CD8-positive, alpha-beta memory T cell (primary cell): ENCODE measurements around the gene EHMT1. TPM values are rescaled to one million over a fixed set of nuclear protein-coding genes. Genes with fewer than 3 reads are reported as not detected.

Experiments
- CTCF ChIA-PET: fragments of 350-600 bp; sonication (Branson Sonifier 250); formaldehyde crosslinking; loops from one replicate; lab custom pipeline; 2021; ENCODE audit warnings: antibody characterized with exemption; lab: Charles Lee
- POLR2A ChIA-PET: fragments of 350-600 bp; sonication (Branson Sonifier 250); formaldehyde crosslinking; loops from one replicate; lab custom pipeline; 2021; ENCODE audit warnings: antibody characterized with exemption; lab: Charles Lee
- DNase-seq, 5 donors: peaks; one replicate each; pipeline versions ENCODE4 v3.0.0 to v3.0.0-alpha.2; 2020 to 2022; ENCODE audit warnings: mixed read lengths in 1 of 5
- H3K27ac ChIP-seq: one replicate; pipeline ENCODE4 v1.7.0; 2013; ENCODE audit warnings: low read depth, mild to moderate bottlenecking, low read length, moderate library complexity
- H3K27me3 ChIP-seq: 2 replicates; pipeline ENCODE4 v1.7.0; 2013; ENCODE audit warnings: low read length, mild to moderate bottlenecking; ENCODE audit not compliant: insufficient read depth, poor library complexity, severe bottlenecking
- H3K36me3 ChIP-seq: 2 replicates; pipeline ENCODE4 v1.7.0; 2013; ENCODE audit warnings: mild to moderate bottlenecking, low read length, moderate library complexity; ENCODE audit not compliant: insufficient read depth
- H3K4me1 ChIP-seq: 2 replicates; pipeline ENCODE4 v1.7.0; 2013; ENCODE audit warnings: mild to moderate bottlenecking, low read length, moderate library complexity; ENCODE audit not compliant: insufficient read depth
- H3K4me3 ChIP-seq: 2 replicates; pipeline ENCODE4 v1.7.0; 2013; ENCODE audit warnings: mild to moderate bottlenecking, low read length
- H3K9me3 ChIP-seq: 2 replicates; pipeline ENCODE4 v1.7.0; 2013; ENCODE audit warnings: mild to moderate bottlenecking, low read length
- H3K27ac Mint-ChIP-seq, 8 donors: one replicate each; pipeline ENCODE4 v1.8.0; 2020 to 2021; ENCODE audit warnings: mixed read lengths in 8 of 8, mild to moderate bottlenecking in 6 of 8, inconsistent platforms in 3 of 8, moderate library complexity in 3 of 8
- H3K27me3 Mint-ChIP-seq, 2 donors: one replicate each; pipeline ENCODE4 v1.8.0; 2020 to 2021; ENCODE audit warnings: mixed read lengths in 2 of 2, mild to moderate bottlenecking in 1 of 2, moderate library complexity in 1 of 2
- H3K36me3 Mint-ChIP-seq, 3 donors: one replicate each; pipeline ENCODE4 v1.8.0; 2020 to 2021; ENCODE audit warnings: mixed read lengths in 3 of 3, inconsistent platforms in 1 of 3, mild to moderate bottlenecking in 1 of 3
- H3K4me1 Mint-ChIP-seq, 3 donors: one replicate each; pipeline ENCODE4 v1.8.0; 2020 to 2021; ENCODE audit warnings: mixed read lengths in 3 of 3, inconsistent platforms in 1 of 3, mild to moderate bottlenecking in 1 of 3
- H3K4me3 Mint-ChIP-seq, 7 donors: one replicate each; pipeline ENCODE4 v1.8.0; 2020 to 2021; ENCODE audit warnings: mixed read lengths in 7 of 7, mild to moderate bottlenecking in 6 of 7, moderate library complexity in 4 of 7, inconsistent platforms in 2 of 7
- H3K9me3 Mint-ChIP-seq, 5 donors: one replicate each; pipeline ENCODE4 v1.8.0; 2020 to 2022; ENCODE audit warnings: mixed read lengths in 5 of 5, mild to moderate bottlenecking in 3 of 5, moderate library complexity in 2 of 5, inconsistent platforms in 1 of 5
- polyA plus RNA-seq: library from polyadenylated mRNA; unstranded; fragments of 300-500 nt; fragmentation: Illumina TruSeq; gene quantifications from one replicate; pipeline ENCODE4 v1.2.3, GENCODE V29; 2021
- total RNA-seq, 2 experiments: library from RNA; stranded (reverse); gene quantifications; one replicate each; pipeline ENCODE4 v1.2.3, GENCODE V29; 2021

The EHMT1 gene
- total and polyA plus RNA-seq, 3 experiments from 2014 or later: 37.0 to 74.6 (median 68.9) TPM

GRCh38 chr9:137739371-137740309 is 120.8 kb downstream of the EHMT1 start:
- ChIA-PET POLR2A (no interaction called here), CTCF (no interaction called here)
- no peaks in the 10 kb centered on the region for H3K27me3 ChIP-seq
- Mint-ChIP-seq H3K27ac (no peak overlapping the region), H3K4me1 (peaks cover 10 to 22% (median 18%) of the 10 kb centered on the region in 3 donors), H3K4me3 (no peak overlapping the region), H3K9me3 (peaks cover 0 to 3% (median 2%) of the 10 kb centered on the region in 5 donors), H3K27me3 (no peaks in the 10 kb centered on the region), H3K36me3 (peaks cover 9 to 63% (median 18%) of the 10 kb centered on the region in 3 donors)
- no peak overlapping the region for H3K27ac ChIP-seq
- H3K4me1 ChIP-seq: no peaks in the 10 kb centered on the region
- no peak overlapping the region for H3K4me3 ChIP-seq
- peaks cover 17% of the 10 kb centered on the region for H3K36me3 ChIP-seq
- no peaks in the 10 kb centered on the region for H3K9me3 ChIP-seq
- DNase-seq: no peak

- Mint-ChIP-seq H3K9me3 (peaks cover 0 to 2% (median 2%) of the 10 kb centered on the region in 5 donors), H3K4me1 (peaks cover 8 to 27% (median 24%) of the 10 kb centered on the region in 3 donors), H3K4me3 (no peak overlapping the region), H3K27ac (peak overlapping the region in 4 of 8 donors; percentile 7 to 56 (median 30)), H3K36me3 (peaks cover 4 to 63% (median 17%) of the 10 kb centered on the region in 3 donors), H3K27me3 (no peaks in the 10 kb centered on the region)
- H3K36me3 ChIP-seq: peaks cover 21% of the 10 kb centered on the region
- POLR2A ChIA-PET: no interaction called here
- no peak for DNase-seq
- H3K4me3 ChIP-seq: no peak overlapping the region
- H3K27me3 ChIP-seq: no peaks in the 10 kb centered on the region
- no peaks in the 10 kb centered on the region for H3K4me1 ChIP-seq
- H3K27ac ChIP-seq: no peak overlapping the region
- CTCF ChIA-PET: no interaction called here
- H3K9me3 ChIP-seq: no peaks in the 10 kb centered on the region
Observed at GRCh38 chr9:137740312-137740711, 121.5 kb downstream of the EHMT1 start.

GRCh38 chr9:137741330-137741729 is 122.5 kb downstream of the EHMT1 start:
- CTCF ChIA-PET: no interaction called here
- no peaks in the 10 kb centered on the region for H3K27me3 ChIP-seq
- Mint-ChIP-seq H3K27me3 (no peaks in the 10 kb centered on the region), H3K36me3 (peaks cover 0 to 68% (median 18%) of the 10 kb centered on the region in 3 donors), H3K4me1 (peaks cover 9 to 35% (median 29%) of the 10 kb centered on the region in 3 donors), H3K27ac (peak overlapping the region in 1 of 8 donors; percentile 60), H3K9me3 (no peaks in the 10 kb centered on the region), H3K4me3 (no peak overlapping the region)
- H3K4me3 ChIP-seq: no peak overlapping the region
- H3K36me3 ChIP-seq: peaks cover 22% of the 10 kb centered on the region
- no peak overlapping the region for H3K27ac ChIP-seq
- peaks cover 6% of the 10 kb centered on the region for H3K4me1 ChIP-seq
- POLR2A ChIA-PET: no interaction called here
- DNase-seq: no peak
- no peaks in the 10 kb centered on the region for H3K9me3 ChIP-seq

- DNase-seq: no peak
- Mint-ChIP-seq H3K4me3 (no peak overlapping the region), H3K27ac (peak overlapping the region in 1 of 8 donors; percentile 30), H3K4me1 (peaks cover 11 to 35% (median 29%) of the 10 kb centered on the region in 3 donors), H3K36me3 (peaks cover 0 to 73% (median 20%) of the 10 kb centered on the region in 3 donors), H3K9me3 (no peaks in the 10 kb centered on the region), H3K27me3 (no peaks in the 10 kb centered on the region)
- CTCF ChIA-PET: no interaction called here
- H3K27me3 ChIP-seq: no peaks in the 10 kb centered on the region
- peaks cover 6% of the 10 kb centered on the region for H3K4me1 ChIP-seq
- no peak overlapping the region for H3K27ac ChIP-seq
- POLR2A ChIA-PET: interaction anchor here (1.0 kb wide), 1 partner anchor 11 kb away, joined by 3 read pairs; no protein-coding TSS in a partner anchor
- peaks cover 25% of the 10 kb centered on the region for H3K36me3 ChIP-seq
- no peaks in the 10 kb centered on the region for H3K9me3 ChIP-seq
- no peak overlapping the region for H3K4me3 ChIP-seq
Observed at GRCh38 chr9:137742698-137743097, 123.9 kb downstream of the EHMT1 start.

GRCh38 chr9:137743695-137744094 is 124.9 kb downstream of the EHMT1 start:
- Mint-ChIP-seq H3K9me3 (no peaks in the 10 kb centered on the region), H3K4me3 (no peak overlapping the region), H3K4me1 (peaks cover 10 to 30% (median 21%) of the 10 kb centered on the region in 3 donors), H3K36me3 (peaks cover 0 to 74% (median 16%) of the 10 kb centered on the region in 3 donors), H3K27ac (no peak overlapping the region), H3K27me3 (no peaks in the 10 kb centered on the region)
- H3K9me3 ChIP-seq: no peaks in the 10 kb centered on the region
- no peak overlapping the region for H3K4me3 ChIP-seq
- no peaks in the 10 kb centered on the region for H3K27me3 ChIP-seq
- H3K36me3 ChIP-seq: peaks cover 25% of the 10 kb centered on the region
- peaks cover 6% of the 10 kb centered on the region for H3K4me1 ChIP-seq
- ChIA-PET CTCF (no interaction called here), POLR2A (interaction anchor here (1.0 kb wide), 1 partner anchor 10 kb away, joined by 3 read pairs; no protein-coding TSS in a partner anchor)
- DNase-seq: no peak
- H3K27ac ChIP-seq: no peak overlapping the region

GRCh38 chr9:137744632-137745183 is 125.9 kb downstream of the EHMT1 start:
- H3K4me3 Mint-ChIP-seq: no peak overlapping the region
- Histone ChIP-seq H3K27me3 (no peaks in the 10 kb centered on the region), H3K27ac (no peak overlapping the region), H3K36me3 (peaks cover 25% of the 10 kb centered on the region), H3K4me1 (peaks cover 6% of the 10 kb centered on the region), H3K9me3 (no peaks in the 10 kb centered on the region), H3K4me3 (no peak overlapping the region)
- H3K4me1 Mint-ChIP-seq: peaks cover 8 to 27% (median 23%) of the 10 kb centered on the region in 3 donors
- H3K27ac Mint-ChIP-seq: peak overlapping the region in 1 of 8 donors; percentile 27
- no peaks in the 10 kb centered on the region for H3K27me3 Mint-ChIP-seq
- H3K9me3 Mint-ChIP-seq: no peaks in the 10 kb centered on the region
- ChIA-PET POLR2A (no interaction called here), CTCF (no interaction called here)
- peaks cover 0 to 75% (median 16%) of the 10 kb centered on the region in 3 donors for H3K36me3 Mint-ChIP-seq
- DNase-seq: no peak

GRCh38 chr9:137745541-137745991 is 126.8 kb downstream of the EHMT1 start:
- Mint-ChIP-seq H3K27ac (peak overlapping the region in 4 of 8 donors; percentile 11 to 51 (median 36)), H3K4me1 (peaks cover 6 to 26% (median 23%) of the 10 kb centered on the region in 3 donors), H3K27me3 (no peaks in the 10 kb centered on the region), H3K4me3 (no peak overlapping the region), H3K9me3 (no peaks in the 10 kb centered on the region), H3K36me3 (peaks cover 0 to 73% (median 16%) of the 10 kb centered on the region in 3 donors)
- peak in 1 of 5 donors; percentile 14 for DNase-seq
- H3K4me3 ChIP-seq: no peak overlapping the region
- H3K27ac ChIP-seq: no peak overlapping the region
- no peaks in the 10 kb centered on the region for H3K9me3 ChIP-seq
- peaks cover 6% of the 10 kb centered on the region for H3K4me1 ChIP-seq
- H3K36me3 ChIP-seq: peaks cover 25% of the 10 kb centered on the region
- no peaks in the 10 kb centered on the region for H3K27me3 ChIP-seq
- ChIA-PET CTCF (no interaction called here), POLR2A (no interaction called here)
